HUES6 (cell line): ENCODE data around the gene SMYD4.
"Not testable (repeated sequence)": the region's sequence is repeated elsewhere in the genome, so short reads cannot be mapped to it uniquely, and the experiment has no call there.

Experiments
- H3K27ac ChIP-seq: 2 replicates; pipeline ENCODE4 v1.7.0; 2013; ENCODE audit warnings: low read depth, mild to moderate bottlenecking, low read length, inconsistent platforms
- H3K27me3 ChIP-seq: 2 replicates; pipeline ENCODE4 v1.6.1; 2013; ENCODE audit warnings: low read length; ENCODE audit not compliant: control insufficient read depth, insufficient read depth
- H3K36me3 ChIP-seq: 2 replicates; pipeline ENCODE4 v1.6.1; 2013; ENCODE audit warnings: low read length; ENCODE audit not compliant: control insufficient read depth, insufficient read depth
- H3K4me1 ChIP-seq: 2 replicates; pipeline ENCODE4 v1.6.1; 2013; ENCODE audit warnings: low read length; ENCODE audit not compliant: control insufficient read depth, insufficient read depth
- H3K4me3 ChIP-seq: 2 replicates; pipeline ENCODE4 v1.5.1; 2013; ENCODE audit warnings: low read depth, low read length
- H3K9ac ChIP-seq: one replicate; pipeline ENCODE4 v1.6.1; 2013; ENCODE audit warnings: mild to moderate bottlenecking, low read length
- H3K9me3 ChIP-seq: 2 replicates; pipeline ENCODE4 v1.6.1; 2013; ENCODE audit warnings: low read depth, low read length; ENCODE audit not compliant: control insufficient read depth, insufficient read depth

The SMYD4 gene

DNA sequence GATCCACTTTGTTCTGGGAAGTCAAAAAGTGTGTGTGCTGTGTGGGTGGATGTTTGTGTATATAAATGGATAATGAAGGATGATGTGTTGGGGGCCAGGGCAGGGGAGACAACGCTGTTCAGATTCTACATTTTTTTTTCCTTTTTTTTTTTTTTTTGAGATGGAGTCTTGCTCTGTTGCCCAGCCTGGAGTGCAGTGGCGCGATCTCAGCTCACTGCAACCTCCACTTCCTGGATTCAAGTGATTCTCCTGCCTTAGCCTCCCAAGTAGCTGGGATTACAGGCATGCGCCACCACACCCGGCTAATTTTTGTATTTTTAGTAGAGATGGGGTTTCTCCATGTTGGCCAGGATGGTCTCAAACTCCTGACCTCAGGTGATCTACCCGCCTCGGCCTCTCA is 65.0 kb downstream of the SMYD4 start:
- not testable (repeated sequence) for H3K4me3 ChIP-seq, H3K27me3 ChIP-seq, H3K36me3 ChIP-seq, H3K9ac ChIP-seq, H3K27ac ChIP-seq, H3K9me3 ChIP-seq
- peaks cover 34% of the 10 kb centered on the region for H3K4me1 ChIP-seq

DNA sequence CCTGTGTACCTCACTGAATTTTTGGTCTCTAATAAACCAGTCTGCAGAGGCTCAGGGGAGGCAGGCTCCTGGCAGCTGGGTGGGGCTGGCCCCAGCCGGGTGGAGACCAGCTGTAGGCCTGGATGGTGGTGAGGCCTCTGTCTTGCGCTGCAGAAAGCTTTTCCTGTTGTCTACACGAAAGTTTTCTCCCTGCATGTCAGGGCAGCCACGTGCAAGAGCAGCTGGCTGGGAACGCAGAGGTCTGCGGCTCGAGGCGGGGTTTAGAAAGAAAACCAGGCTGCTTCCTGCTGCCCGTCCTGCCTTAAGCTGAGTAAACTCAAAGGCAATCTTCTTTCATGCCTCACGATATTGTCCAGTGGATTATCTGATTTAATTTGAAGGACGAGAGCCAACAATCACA is 65.4 kb downstream of the SMYD4 start:
- Histone ChIP-seq H3K4me1 (peaks cover 29% of the 10 kb centered on the region), H3K4me3 (no peak overlapping the region), H3K36me3 (no peaks in the 10 kb centered on the region), H3K9ac (no peak overlapping the region), H3K27ac (no peak overlapping the region), H3K27me3 (no peaks in the 10 kb centered on the region), H3K9me3 (no peaks in the 10 kb centered on the region)

DNA sequence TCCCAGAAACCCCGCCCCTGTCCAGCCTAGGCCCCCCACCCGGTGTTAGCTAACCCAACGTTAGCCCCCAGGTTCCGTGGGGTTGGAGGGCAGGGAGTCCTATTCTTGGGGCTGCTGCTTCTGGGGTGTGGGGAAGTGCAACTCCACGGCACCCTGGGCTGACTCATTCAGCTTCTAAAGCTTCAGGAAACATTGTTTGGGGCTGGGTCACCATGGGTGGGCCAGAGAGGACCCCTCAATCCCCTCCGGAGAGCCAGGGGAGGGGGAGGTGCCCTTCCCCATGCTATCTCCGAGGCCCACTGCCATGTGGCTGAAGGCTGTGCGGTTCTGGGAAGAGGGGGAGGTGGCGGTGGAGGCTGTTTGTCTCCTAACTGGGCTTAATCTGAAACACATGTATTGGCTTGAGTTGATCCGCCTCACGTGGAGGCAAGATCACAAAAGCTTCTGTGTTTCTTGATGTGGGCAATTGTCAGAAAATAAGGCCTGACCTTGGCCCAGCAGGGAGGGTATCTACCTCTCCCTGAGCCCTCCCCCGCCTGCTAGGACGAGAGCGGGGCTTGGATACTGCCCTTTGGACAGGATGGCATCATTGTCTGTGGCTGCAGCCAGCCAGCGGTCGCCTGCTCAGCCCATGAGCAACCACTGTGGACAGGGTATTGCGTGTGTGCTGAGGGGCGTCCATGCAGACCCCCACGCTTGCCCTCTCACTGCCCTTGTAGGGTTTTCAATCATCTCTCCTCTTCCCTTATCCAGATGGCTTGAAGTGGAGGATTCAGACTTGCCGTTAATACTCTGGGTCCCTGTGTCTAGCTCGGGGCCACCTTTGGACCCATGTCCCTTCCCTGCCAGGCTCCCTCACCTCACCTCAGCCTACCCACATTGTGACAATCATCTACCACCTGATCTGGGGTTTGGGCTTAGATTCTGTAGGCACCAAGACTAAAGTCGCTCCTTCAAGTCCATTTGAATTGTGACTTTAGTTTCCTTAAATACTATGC is 66.5 kb downstream of the SMYD4 start:
- Histone ChIP-seq H3K4me3 (peak overlapping the region; percentile 25), H3K9me3 (no peaks in the 10 kb centered on the region), H3K36me3 (no peaks in the 10 kb centered on the region), H3K27me3 (no peaks in the 10 kb centered on the region), H3K27ac (no peak overlapping the region), H3K4me1 (peaks cover 29% of the 10 kb centered on the region), H3K9ac (peak overlapping the region; percentile 46)

DNA sequence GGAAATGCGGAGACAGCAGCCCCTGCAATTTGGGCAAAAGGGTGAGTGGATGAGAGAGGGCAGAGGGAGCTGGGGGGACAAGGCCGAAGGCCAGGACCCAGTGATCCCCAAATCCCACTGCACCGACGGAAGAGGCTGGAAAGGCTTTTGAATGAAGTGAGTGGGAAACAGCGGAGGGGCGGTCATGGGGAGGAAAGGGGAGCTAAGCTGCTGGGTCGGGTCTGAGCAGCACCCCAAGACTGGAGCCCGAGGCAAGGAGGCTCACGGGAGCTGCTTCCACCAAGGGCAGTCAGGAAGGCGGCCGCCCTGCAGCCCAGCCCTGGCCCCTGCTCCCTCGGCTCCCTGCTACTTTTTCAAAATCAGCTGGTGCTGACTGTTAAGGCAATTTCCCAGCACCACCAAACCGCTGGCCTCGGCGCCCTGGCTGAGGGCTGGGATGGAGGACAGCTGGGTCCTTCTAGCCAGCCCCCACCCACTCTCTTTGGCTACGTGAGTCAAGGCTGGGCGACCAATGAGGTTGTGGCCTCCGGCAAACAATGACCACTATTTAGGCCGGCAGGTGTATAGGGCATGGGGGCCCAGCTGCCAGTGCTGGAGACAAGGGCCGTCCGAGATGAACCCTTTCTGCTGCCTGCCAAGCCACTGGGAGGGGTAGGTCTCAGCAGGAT is 67.3 kb downstream of the SMYD4 start:
- Histone ChIP-seq H3K27me3 (no peaks in the 10 kb centered on the region), H3K36me3 (no peaks in the 10 kb centered on the region), H3K4me1 (peaks cover 29% of the 10 kb centered on the region), H3K9ac (no peak overlapping the region), H3K27ac (no peak overlapping the region), H3K4me3 (peak overlapping the region; percentile 25), H3K9me3 (no peaks in the 10 kb centered on the region)

DNA sequence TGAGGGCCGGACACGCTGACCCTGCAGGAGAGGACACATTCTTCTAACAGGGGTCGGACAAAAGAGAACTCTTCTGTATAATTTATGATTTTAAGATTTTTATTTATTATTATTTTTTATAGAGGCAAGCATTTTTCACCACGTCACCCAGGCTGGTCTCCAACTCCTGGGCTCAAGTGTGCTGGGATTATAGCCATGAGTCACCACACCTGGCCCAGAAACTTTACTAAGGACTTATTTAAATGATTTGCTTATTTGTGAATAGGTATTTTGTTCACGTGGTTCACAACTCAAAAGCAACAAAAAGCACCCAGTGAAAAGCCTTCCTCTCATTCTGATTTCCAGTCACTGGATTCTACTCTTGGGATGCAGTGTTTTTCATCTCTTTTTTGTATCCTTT is 70.2 kb downstream of the SMYD4 start:
- no peaks in the 10 kb centered on the region for H3K9me3 ChIP-seq
- peaks cover 28% of the 10 kb centered on the region for H3K4me1 ChIP-seq
- no peak overlapping the region for H3K9ac ChIP-seq
- no peaks in the 10 kb centered on the region for H3K27me3 ChIP-seq
- H3K36me3 ChIP-seq: no peaks in the 10 kb centered on the region
- H3K27ac ChIP-seq: no peak overlapping the region
- H3K4me3 ChIP-seq: no peak overlapping the region

DNA sequence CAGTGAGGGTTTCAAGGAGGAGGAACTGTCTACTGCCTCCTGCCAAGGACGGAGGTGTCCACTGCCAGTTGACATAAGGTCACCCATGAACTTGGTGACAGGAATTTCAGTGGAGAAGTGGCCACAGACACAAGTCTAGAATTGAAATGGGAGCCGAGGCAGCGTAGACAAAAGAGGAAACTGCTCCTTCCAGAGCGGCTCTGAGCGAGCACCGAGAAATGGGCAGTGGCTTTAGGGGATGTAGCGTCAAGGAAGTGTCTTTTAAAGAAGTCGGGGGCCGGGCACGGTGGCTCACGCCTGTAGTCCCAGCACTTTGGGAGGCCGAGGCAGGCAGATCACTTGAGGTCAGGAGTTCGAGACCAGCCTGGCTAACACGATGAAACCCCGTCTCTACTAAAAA is 70.9 kb downstream of the SMYD4 start:
- no peak overlapping the region for H3K4me3 ChIP-seq
- no peak overlapping the region for H3K9ac ChIP-seq
- no peaks in the 10 kb centered on the region for H3K27me3 ChIP-seq
- no peak overlapping the region for H3K27ac ChIP-seq
- H3K9me3 ChIP-seq: no peaks in the 10 kb centered on the region
- no peaks in the 10 kb centered on the region for H3K36me3 ChIP-seq
- peaks cover 28% of the 10 kb centered on the region for H3K4me1 ChIP-seq

DNA sequence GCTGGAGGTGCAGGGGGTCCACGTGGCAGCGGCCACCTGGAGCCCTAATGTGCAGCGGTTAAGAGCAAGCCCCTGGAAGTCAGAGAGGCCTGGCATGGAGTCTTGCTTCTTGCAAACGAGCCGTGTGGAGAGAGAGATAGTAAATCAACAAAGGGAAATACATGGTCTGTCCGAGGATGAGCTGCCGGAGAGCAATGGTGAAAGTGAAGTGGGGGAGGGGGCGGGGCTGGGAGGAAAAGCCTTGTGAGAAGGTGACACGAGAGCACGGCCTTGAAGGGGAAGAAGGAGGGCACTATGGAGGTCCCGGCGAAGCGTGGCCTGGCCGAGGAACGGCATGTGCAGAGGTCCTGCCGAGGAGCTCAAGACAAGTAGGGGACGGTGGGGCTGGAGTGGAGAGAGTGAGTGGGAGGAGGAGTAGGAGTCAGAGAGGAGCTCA is 73.9 kb downstream of the SMYD4 start:
- Histone ChIP-seq H3K36me3 (no peaks in the 10 kb centered on the region), H3K9ac (no peak overlapping the region), H3K27ac (no peak overlapping the region), H3K4me1 (peaks cover 12% of the 10 kb centered on the region), H3K9me3 (no peaks in the 10 kb centered on the region), H3K4me3 (no peak overlapping the region), H3K27me3 (no peaks in the 10 kb centered on the region)

DNA sequence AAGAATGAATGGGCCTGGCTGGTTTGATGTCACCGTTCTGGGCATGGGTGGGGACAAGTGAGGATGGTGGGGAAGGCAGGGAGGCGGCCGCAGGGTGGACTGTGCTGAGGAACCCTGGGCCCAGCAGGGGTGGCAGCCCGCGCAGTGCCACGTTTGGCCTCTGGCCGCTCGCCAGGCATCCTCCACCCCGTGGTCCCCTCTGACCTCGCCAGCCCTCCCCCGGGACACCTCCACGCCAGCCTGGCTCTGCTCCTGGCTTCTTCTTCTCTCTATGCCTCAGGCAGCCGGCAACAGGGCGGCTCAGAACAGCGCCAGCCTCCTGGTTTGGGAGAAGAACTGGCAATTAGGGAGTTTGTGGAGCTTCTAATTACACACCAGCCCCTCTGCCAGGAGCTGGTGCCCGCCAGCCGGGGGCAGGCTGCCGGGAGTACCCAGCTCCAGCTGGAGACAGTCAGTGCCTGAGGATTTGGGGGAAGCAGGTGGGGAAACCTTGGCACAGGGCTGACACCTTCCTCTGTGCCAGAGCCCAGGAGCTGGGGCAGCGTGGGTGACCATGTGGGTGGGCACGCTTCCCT is 74.4 kb downstream of the SMYD4 start:
- Histone ChIP-seq H3K36me3 (no peaks in the 10 kb centered on the region), H3K27ac (no peak overlapping the region), H3K9ac (no peak overlapping the region), H3K4me3 (no peak overlapping the region), H3K4me1 (peaks cover 12% of the 10 kb centered on the region), H3K27me3 (no peaks in the 10 kb centered on the region), H3K9me3 (no peaks in the 10 kb centered on the region)

DNA sequence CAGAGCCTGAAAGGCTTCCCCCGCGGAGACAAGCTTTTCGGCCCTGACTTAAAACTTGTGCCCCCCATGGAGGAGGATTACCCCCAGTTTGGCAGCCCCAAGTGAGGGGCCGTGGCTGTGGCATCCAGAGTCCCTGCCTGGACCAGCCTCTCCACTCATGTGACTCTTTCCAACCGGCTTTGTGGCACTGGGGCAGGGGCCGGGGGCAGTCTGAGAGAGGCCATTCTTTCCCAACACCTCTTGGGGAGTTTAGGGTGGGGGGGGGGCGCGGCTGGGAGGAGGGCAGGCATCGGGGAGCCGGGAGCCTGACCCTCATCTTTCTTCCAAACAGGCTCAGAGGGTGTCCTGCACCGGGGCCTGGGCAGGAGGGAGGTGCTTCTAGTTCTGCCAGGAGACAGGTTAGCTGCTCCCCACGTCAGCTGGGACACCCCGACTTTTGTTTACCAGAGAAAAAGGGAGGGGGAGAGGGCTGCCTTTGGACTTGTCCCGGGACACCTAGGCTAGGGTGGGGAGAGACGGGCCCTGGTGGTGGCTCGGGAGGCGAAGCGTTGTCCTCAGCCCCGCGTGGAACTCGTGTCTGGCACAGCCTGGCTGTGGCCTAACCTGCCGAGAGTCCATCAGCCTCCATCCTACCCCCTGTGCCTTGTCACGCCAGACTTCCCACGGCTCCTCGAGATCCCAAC is 75.1 kb downstream of the SMYD4 start:
- Histone ChIP-seq H3K4me1 (peaks cover 12% of the 10 kb centered on the region), H3K27ac (no peak overlapping the region), H3K36me3 (no peaks in the 10 kb centered on the region), H3K9me3 (no peaks in the 10 kb centered on the region), H3K9ac (no peak overlapping the region), H3K27me3 (no peaks in the 10 kb centered on the region), H3K4me3 (no peak overlapping the region)

DNA sequence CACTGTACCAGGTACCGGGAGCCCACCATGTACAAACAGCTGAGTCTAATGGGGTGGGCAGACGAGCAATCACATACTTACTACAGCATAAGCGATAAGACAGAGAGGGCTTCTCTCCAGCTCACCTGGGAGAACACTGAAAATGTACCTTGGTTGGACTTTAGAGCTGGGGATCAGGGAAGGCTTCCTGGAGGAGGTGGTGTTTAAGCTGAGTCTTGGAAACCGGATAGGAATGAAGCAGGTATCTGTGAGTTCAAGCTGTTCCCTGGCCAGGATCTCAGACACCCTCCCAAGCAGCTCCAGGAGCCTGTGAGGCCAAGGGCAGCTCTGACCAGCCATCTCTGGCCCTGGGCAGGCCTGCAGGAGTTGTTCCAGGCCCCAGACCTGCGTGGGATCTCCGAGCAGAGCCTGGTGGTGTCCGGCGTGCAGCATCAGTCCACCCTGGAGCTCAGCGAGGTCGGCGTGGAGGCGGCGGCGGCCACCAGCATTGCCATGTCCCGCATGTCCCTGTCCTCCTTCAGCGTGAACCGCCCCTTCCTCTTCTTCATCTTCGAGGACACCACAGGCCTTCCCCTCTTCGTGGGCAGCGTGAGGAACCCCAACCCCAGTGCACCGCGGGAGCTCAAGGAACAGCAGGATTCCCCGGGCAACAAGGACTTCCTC is 75.8 kb downstream of the SMYD4 start:
- Histone ChIP-seq H3K36me3 (no peaks in the 10 kb centered on the region), H3K4me1 (peaks cover 12% of the 10 kb centered on the region), H3K9ac (no peak overlapping the region), H3K9me3 (no peaks in the 10 kb centered on the region), H3K27me3 (no peaks in the 10 kb centered on the region), H3K4me3 (no peak overlapping the region), H3K27ac (no peak overlapping the region)
